ENCODE measurements around the gene STK4.
A peak's percentile ranks its signal among the peaks of the same experiment; 100 is the strongest.

STK4 gene

GRCh38 chr20:44990425-44990824 lies 24.1 kb downstream of the STK4 start:
- in situ Hi-C loops (cut with HindIII; ENCODE audit: low sequenced_read_pairs), result no loop called here
- no peak overlapping the region for H3K4me3 ChIP-seq (ENCODE audit: low read depth, low read length)
- TF ChIP-seq, protein P1, sequence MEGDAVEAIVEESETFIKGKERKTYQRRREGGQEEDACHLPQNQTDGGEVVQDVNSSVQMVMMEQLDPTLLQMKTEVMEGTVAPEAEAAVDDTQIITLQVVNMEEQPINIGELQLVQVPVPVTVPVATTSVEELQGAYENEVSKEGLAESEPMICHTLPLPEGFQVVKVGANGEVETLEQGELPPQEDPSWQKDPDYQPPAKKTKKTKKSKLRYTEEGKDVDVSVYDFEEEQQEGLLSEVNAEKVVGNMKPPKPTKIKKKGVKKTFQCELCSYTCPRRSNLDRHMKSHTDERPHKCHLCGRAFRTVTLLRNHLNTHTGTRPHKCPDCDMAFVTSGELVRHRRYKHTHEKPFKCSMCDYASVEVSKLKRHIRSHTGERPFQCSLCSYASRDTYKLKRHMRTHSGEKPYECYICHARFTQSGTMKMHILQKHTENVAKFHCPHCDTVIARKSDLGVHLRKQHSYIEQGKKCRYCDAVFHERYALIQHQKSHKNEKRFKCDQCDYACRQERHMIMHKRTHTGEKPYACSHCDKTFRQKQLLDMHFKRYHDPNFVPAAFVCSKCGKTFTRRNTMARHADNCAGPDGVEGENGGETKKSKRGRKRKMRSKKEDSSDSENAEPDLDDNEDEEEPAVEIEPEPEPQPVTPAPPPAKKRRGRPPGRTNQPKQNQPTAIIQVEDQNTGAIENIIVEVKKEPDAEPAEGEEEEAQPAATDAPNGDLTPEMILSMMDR (IDR thresholded peaks at IDR 0.05; ENCODE audit: low read depth, low read length), result no peak
- DNase-seq (ENCODE audit: low read depth, low spot score), result peak; percentile 5

GRCh38 chr20:44990957-44991356 lies 24.6 kb downstream of the STK4 start:
- H3K4me3 ChIP-seq (ENCODE audit: low read depth, low read length), result no peak overlapping the region

DNA sequence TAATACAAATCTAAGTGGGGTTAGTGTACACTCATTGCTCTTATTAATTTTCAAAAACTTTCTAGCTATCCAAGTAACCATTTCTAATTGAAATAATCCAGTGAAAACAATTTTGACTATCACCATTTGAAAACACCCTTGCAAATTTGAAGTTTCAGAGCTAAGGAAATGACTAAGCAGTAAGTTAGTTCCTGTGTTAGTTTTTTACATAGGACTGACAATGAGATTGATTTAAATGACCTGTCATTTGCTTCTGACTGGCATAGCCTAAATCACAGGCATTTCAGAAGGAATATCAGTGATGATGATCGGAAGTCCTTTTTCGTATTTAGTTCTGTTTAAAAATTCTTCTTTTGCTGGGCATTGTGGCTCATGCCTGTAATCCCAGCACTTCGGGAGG lies 27.0 kb downstream of the STK4 start:
- no peak for DNase-seq (ENCODE audit: low read depth, low spot score)
- no peak overlapping the region for H3K4me3 ChIP-seq (ENCODE audit: low read depth, low read length)
- in situ Hi-C loops (cut with HindIII; ENCODE audit: low sequenced_read_pairs), result no loop called here
- TF ChIP-seq, protein P1 (IDR thresholded peaks at IDR 0.05; ENCODE audit: low read depth, low read length), result no peak

More at GRCh38 chr20:44990957-44991356, 24.6 kb downstream of the STK4 start:
- TF ChIP-seq, protein P1 (IDR thresholded peaks at IDR 0.05; ENCODE audit: low read depth, low read length), result no peak
- no peak for DNase-seq (ENCODE audit: low read depth, low spot score)
- in situ Hi-C loops (cut with HindIII; ENCODE audit: low sequenced_read_pairs), result no loop called here

DNA sequence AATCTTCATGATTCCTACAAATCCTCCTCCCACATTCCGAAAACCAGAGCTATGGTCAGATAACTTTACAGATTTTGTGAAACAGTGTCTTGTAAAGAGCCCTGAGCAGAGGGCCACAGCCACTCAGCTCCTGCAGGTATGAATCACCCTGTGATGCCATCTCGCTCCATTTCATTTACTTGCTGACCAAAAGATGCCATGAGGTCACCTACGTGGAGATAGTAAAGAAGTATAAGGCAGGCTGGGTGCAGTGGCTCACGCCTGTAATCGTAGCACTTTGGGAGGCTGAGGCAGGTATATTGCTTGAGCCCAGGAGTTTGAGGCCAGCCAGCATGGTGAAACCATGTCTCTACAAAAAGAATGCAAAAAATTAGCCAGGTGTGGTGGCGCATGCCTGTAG lies 30.9 kb downstream of the STK4 start:
- in situ Hi-C loops (cut with HindIII; ENCODE audit: low sequenced_read_pairs), result no loop called here
- TF ChIP-seq, protein P1 (IDR thresholded peaks at IDR 0.05; ENCODE audit: low read depth, low read length), result no peak
- H3K4me3 ChIP-seq (ENCODE audit: low read depth, low read length), result no peak overlapping the region
- DNase-seq (ENCODE audit: low read depth, low spot score), result no peak

- H3K4me3 ChIP-seq (ENCODE audit: low read depth, low read length), result no peak overlapping the region
- TF ChIP-seq, protein P1 (IDR thresholded peaks at IDR 0.05; ENCODE audit: low read depth, low read length), result no peak
- no peak for DNase-seq (ENCODE audit: low read depth, low spot score)
- in situ Hi-C loops (cut with HindIII; ENCODE audit: low sequenced_read_pairs), result no loop called here
Measured at GRCh38 chr20:44997668-44998067, 31.4 kb downstream of the STK4 start.

GRCh38 chr20:45008521-45009049 lies 42.3 kb downstream of the STK4 start:
- in situ Hi-C loops (cut with HindIII; ENCODE audit: low sequenced_read_pairs), result no loop called here
- no peak overlapping the region for H3K4me3 ChIP-seq (ENCODE audit: low read depth, low read length)
- TF ChIP-seq, protein P1 (IDR thresholded peaks at IDR 0.05; ENCODE audit: low read depth, low read length), result no peak
- DNase-seq (ENCODE audit: low read depth, low spot score), result no peak
